HepG2 (cell line): ENCODE data around the gene LINC00237. TPM values are rescaled to one million over a fixed set of nuclear protein-coding genes. Genes with fewer than 3 reads are reported as not detected.

ENCODE experiments used
- CHD2 ChIP-seq: IDR thresholded peaks from 2 replicates; pipeline ENCODE4 v1.6.1; 2011; ENCODE audit warnings: low read depth, low read length, improper control_type of control experiment
- DZIP1 ChIP-seq: sonication (generic); formaldehyde crosslinking; IDR thresholded peaks from 2 replicates; pipeline ENCODE4 v1.5.0; 2020; ENCODE audit warnings: mild to moderate bottlenecking, missing genetic modification reagents
- IKZF1 ChIP-seq: fragments of 450-650 bp; IDR thresholded peaks from 2 replicates; pipeline ENCODE4 v1.7.1; 2016
- POLR2A ChIP-seq, 2 experiments: IDR thresholded peaks; 2 replicates each; pipeline ENCODE4 v1.6.1; 2011; ENCODE audit warnings: low read depth in 2 of 2, low read length in 2 of 2, mild to moderate bottlenecking in 1 of 2, moderate library complexity in 1 of 2; ENCODE audit not compliant: insufficient read depth in 1 of 2
- POLR2AphosphoS5 ChIP-seq: IDR thresholded peaks from 2 replicates; pipeline ENCODE4 v1.6.1; 2012; ENCODE audit warnings: low read depth, low read length
- PRDM10 ChIP-seq: sonication (generic); formaldehyde crosslinking; IDR thresholded peaks from 2 replicates; pipeline ENCODE4 v1.4.0; 2020; ENCODE audit warnings: low read depth, missing genetic modification reagents
- PTBP1 ChIP-seq: fragments of 200-400 bp; formaldehyde crosslinking; IDR thresholded peaks from 2 replicates; pipeline ENCODE4 v1.6.1; 2018; ENCODE audit warnings: low read length, low read depth; ENCODE audit not compliant: poor library complexity, severe bottlenecking
- ZHX2 ChIP-seq, 2 experiments: sonication (generic) in 1 of 2; formaldehyde crosslinking in 1 of 2; IDR thresholded peaks; 2 replicates each; pipeline versions ENCODE4 v1.6.1 to v1.9.0; 2014 to 2022; ENCODE audit warnings: antibody characterized with exemption in 1 of 2, borderline replicate concordance in 1 of 2, inconsistent platforms in 1 of 2, low read depth in 1 of 2, missing genetic modification reagents in 1 of 2
- ZNF224 ChIP-seq: sonication (generic); formaldehyde crosslinking; IDR thresholded peaks from 2 replicates; pipeline ENCODE4 v1.5.0; 2020; ENCODE audit warnings: mild to moderate bottlenecking, missing genetic modification reagents
- ZNF362 ChIP-seq: sonication (generic); formaldehyde crosslinking; IDR thresholded peaks from 2 replicates; pipeline ENCODE4 v1.4.0; 2020; ENCODE audit warnings: missing genetic modification reagents, mild to moderate bottlenecking, borderline replicate concordance
- polyA plus RNA-seq, 8 experiments: library from polyadenylated mRNA; depleted of rRNA in 3 of 8; stranded (reverse) in 7 of 8; unstranded in 1 of 8; fragments of >200 nt; fragmentation: Illumina TruSeq in 4 of 8; extraction: Trizol in 4 of 8; gene quantifications; 2 replicates each; pipeline versions ENCODE4 v1.2.1 to v1.2.3, GENCODE V29; 2011 to 2016; ENCODE audit warnings: low read depth in 4 of 8, missing spikeins in 1 of 8, mixed read lengths in 1 of 8; ENCODE audit not compliant: insufficient read depth in 1 of 8
- total RNA-seq, 5 experiments: library from RNA; depleted of rRNA; stranded (reverse); fragments of >200 nt; fragmentation: Illumina TruSeq; extraction: Trizol; gene quantifications; 2 replicates each; pipeline ENCODE4 v1.2.3, GENCODE V29; 2016; ENCODE audit warnings: low read depth in 1 of 5
- TF ChIP-seq, protein P1 (sequence below): sonication (generic); formaldehyde crosslinking; conservative IDR thresholded peaks from 2 replicates; pipeline ENCODE4 v1.4.0; 2020; ENCODE audit warnings: missing genetic modification reagents

Gene LINC00237
- total and polyA plus RNA-seq, 2 of the 13 experiments (the other 11 are each of a cell fraction or from before 2014, with no cell fraction given), result not detected

GRCh38 chr20:21139881-21140566 is 33.9 kb upstream of the LINC00237 start (continued):
- TF ChIP-seq DZIP1 (CRISPR knock-in tag), result no peak
- no peak for TF ChIP-seq CHD2
- no peak for TF ChIP-seq PTBP1
- no peak for TF ChIP-seq POLR2A (IDR thresholded peaks at IDR 0.05; ENCODE audit: insufficient read depth in 1 of 2, low read depth in 2 of 2, low read length in 2 of 2)
- no peak for TF ChIP-seq IKZF1
- no peak for TF ChIP-seq ZNF362
- TF ChIP-seq ZNF224 (CRISPR knock-in tag), result no peak
- no peak for TF ChIP-seq POLR2AphosphoS5
- 0 out of 2 replicates have a peak, but pooled peaks have one; percentile 28 for TF ChIP-seq ZHX2 (IDR thresholded peaks at IDR 0.05; ENCODE audit: low read depth)
- no peak for TF ChIP-seq ZHX2 (CRISPR knock-in tag; IDR thresholded peaks at IDR 0.05; ENCODE audit: borderline replicate concordance)
- TF ChIP-seq, protein P1, sequence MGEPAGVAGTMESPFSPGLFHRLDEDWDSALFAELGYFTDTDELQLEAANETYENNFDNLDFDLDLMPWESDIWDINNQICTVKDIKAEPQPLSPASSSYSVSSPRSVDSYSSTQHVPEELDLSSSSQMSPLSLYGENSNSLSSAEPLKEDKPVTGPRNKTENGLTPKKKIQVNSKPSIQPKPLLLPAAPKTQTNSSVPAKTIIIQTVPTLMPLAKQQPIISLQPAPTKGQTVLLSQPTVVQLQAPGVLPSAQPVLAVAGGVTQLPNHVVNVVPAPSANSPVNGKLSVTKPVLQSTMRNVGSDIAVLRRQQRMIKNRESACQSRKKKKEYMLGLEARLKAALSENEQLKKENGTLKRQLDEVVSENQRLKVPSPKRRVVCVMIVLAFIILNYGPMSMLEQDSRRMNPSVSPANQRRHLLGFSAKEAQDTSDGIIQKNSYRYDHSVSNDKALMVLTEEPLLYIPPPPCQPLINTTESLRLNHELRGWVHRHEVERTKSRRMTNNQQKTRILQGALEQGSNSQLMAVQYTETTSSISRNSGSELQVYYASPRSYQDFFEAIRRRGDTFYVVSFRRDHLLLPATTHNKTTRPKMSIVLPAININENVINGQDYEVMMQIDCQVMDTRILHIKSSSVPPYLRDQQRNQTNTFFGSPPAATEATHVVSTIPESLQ, result no peak
- TF ChIP-seq PRDM10, result no peak
